ENCODE data around the gene NTHL1. TPM values are rescaled to one million over a fixed set of nuclear protein-coding genes. Genes with fewer than 3 reads are reported as not detected.

NTHL1 gene
- total RNA-seq, 4 donors from 2014 or later: 7.8 to 26.0 (median 10.0) TPM

DNA sequence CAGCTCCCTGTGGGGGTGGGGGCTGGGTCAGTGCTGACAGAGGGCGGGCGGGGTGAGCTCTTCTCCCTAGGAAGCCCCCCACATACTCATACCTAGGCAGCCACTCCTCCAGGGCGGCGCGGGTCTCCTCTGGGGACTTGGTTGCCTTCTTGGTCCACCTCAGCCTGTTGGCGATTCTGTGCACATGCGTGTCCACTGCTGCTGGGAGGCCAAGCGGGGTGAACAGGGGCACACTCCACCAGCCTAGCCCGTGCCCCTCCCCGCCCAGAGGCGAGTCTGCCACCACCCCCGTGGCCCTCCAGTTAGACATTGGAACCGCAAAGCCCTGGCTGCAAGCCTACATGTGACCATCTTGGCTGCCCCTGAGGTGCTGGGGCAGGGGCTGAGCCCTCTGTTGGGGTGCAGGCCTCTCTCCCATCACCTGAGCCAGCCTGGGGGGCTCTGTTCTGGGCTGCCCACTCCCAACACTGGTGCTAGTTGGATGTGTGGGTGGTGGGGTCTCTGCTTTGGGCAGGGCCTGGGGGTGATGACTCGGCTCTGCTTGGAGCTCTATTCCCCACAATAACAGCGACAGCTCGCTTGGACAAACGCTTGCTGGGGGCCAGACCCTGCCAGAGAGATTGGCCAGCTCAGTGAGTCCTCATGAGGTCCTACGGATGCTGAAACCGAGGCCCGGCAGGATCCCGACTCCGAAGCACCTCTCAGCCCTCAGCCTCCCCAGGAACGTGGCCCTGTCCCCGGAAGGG lies 7.4 kb downstream of the NTHL1 start:
- TF ChIP-seq, protein P1, sequence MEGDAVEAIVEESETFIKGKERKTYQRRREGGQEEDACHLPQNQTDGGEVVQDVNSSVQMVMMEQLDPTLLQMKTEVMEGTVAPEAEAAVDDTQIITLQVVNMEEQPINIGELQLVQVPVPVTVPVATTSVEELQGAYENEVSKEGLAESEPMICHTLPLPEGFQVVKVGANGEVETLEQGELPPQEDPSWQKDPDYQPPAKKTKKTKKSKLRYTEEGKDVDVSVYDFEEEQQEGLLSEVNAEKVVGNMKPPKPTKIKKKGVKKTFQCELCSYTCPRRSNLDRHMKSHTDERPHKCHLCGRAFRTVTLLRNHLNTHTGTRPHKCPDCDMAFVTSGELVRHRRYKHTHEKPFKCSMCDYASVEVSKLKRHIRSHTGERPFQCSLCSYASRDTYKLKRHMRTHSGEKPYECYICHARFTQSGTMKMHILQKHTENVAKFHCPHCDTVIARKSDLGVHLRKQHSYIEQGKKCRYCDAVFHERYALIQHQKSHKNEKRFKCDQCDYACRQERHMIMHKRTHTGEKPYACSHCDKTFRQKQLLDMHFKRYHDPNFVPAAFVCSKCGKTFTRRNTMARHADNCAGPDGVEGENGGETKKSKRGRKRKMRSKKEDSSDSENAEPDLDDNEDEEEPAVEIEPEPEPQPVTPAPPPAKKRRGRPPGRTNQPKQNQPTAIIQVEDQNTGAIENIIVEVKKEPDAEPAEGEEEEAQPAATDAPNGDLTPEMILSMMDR (IDR thresholded peaks at IDR 0.05): no peak
- no peak for TF ChIP-seq POLR2A (IDR thresholded peaks at IDR 0.05)
- H3K27ac ChIP-seq: peak overlapping the region; percentile 75 to 92 (median 85)
- no peak overlapping the region for H3K4me3 ChIP-seq
- H3K9me3 ChIP-seq: no peaks in the 10 kb centered on the region
- 80 to 100% methylated on average over 1 to 2 of the region's 24 CpGs for WGBS, 2 donors
- peaks cover 0 to 19% (median 0%) of the 10 kb centered on the region in 3 donors for H3K36me3 ChIP-seq
- intact Hi-C loops (cut with DNase I): no loop called here
- DNase-seq: no peak
- peaks cover 48 to 100% (median 80%) of the 10 kb centered on the region in 3 donors for H3K4me1 ChIP-seq
- no peaks in the 10 kb centered on the region for H3K27me3 ChIP-seq

DNA sequence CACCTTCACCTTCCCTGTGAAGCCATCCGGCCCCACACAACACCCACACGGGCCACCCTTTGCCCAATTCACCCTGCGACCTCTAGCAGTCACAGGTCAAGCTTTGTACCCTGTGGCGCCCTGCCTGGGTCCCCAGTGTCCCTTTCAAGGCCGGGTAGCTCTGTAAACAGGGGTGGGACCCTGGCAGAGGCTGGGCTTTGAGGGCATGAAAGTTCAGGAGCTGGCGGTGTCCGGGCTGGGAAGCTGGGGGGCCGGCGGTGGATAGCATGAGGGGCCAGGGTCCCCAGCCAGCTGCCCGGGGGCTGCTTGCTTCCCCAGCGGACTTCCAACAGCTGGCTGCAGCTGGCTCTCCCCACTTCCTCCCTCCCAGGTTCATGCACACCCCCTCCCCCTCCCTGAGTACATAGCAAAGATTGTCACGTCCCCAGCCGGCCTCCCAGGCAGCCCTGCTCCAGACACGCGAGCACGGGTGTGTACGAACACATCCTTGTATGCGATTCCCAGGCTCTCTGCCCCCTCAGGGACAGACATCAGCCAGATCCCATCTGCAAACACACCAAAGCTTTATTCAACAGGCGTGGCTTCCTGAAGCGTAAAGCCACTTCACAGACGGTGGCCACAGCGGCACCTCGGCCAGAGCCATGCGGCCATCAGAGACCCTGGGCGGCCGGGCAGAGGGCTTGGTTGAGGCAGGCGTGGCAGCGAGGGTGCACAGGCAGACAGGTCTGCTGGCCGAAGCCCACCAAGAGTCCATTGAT lies 8.2 kb downstream of the NTHL1 start:
- WGBS, 2 donors: 56 to 62% methylated on average over 3 to 4 of the region's 29 CpGs
- Histone ChIP-seq H3K4me1 (peaks cover 53 to 100% (median 85%) of the 10 kb centered on the region in 3 donors), H3K27ac (peak overlapping the region; percentile 75 to 92 (median 85)), H3K9me3 (no peaks in the 10 kb centered on the region), H3K4me3 (peak overlapping the region in 1 of 4 donors; percentile 10), H3K27me3 (no peaks in the 10 kb centered on the region), H3K36me3 (peaks cover 0 to 18% (median 0%) of the 10 kb centered on the region in 3 donors)
- peak in 1 of 4 donors; percentile 11 for TF ChIP-seq POLR2A (IDR thresholded peaks at IDR 0.05)
- TF ChIP-seq, protein P1 (IDR thresholded peaks at IDR 0.05): no peak
- intact Hi-C loops (cut with DNase I): no loop called here
- DNase-seq: no peak

GRCh38 chr16:2038382-2039231 lies 9.0 kb downstream of the NTHL1 start:
- H3K36me3 ChIP-seq: peaks cover 0 to 12% (median 0%) of the 10 kb centered on the region in 3 donors
- DNase-seq: no peak
- peak overlapping the region; percentile 64 to 92 (median 85) for H3K27ac ChIP-seq
- no peaks in the 10 kb centered on the region for H3K27me3 ChIP-seq
- intact Hi-C loops (cut with DNase I): no loop called here
- H3K4me1 ChIP-seq: peaks cover 54 to 97% (median 81%) of the 10 kb centered on the region in 3 donors
- TF ChIP-seq POLR2A (IDR thresholded peaks at IDR 0.05): no peak
- H3K9me3 ChIP-seq: no peaks in the 10 kb centered on the region
- H3K4me3 ChIP-seq: peak overlapping the region in 2 of 4 donors; percentile 16 to 21
- WGBS, 2 donors: 64 to 85% methylated on average over 10 to 20 of the region's 41 CpGs

- Histone ChIP-seq H3K36me3 (peaks cover 0 to 5% (median 0%) of the 10 kb centered on the region in 3 donors), H3K27ac (peak overlapping the region; percentile 48 to 92 (median 85)), H3K27me3 (no peaks in the 10 kb centered on the region), H3K4me1 (peaks cover 60 to 97% (median 80%) of the 10 kb centered on the region in 3 donors), H3K9me3 (no peaks in the 10 kb centered on the region), H3K4me3 (peak overlapping the region in 1 of 4 donors; percentile 21)
- TF ChIP-seq POLR2A (IDR thresholded peaks at IDR 0.05): no peak
- TF ChIP-seq, protein P1 (IDR thresholded peaks at IDR 0.05): no peak
- DNase-seq: no peak
- intact Hi-C loops (cut with DNase I): no loop called here
- 86 to 88% methylated on average over 9 to 14 of the region's 29 CpGs for WGBS, 2 donors
Measured at GRCh38 chr16:2037647-2038381, 9.8 kb downstream of the NTHL1 start.
